Activated naive CD4-positive, alpha-beta T cell (primary cell): ENCODE data around the gene CHAC1.

Experiments
- DNase-seq, 4 experiments: peaks; one replicate each; lab custom pipeline; 2025; lab: John Stamatoyannopoulos, UW

CHAC1 gene

GRCh38 chr15:40925495-40925862, 27.8 kb upstream of the CHAC1 start:
- DNase-seq, result no peak

GRCh38 chr15:40925863-40926658, 27.2 kb upstream of the CHAC1 start:
- DNase-seq, result peak in 1 of 4 experiments; percentile 18

GRCh38 chr15:40926659-40927494, 26.4 kb upstream of the CHAC1 start:
- no peak for DNase-seq

GRCh38 chr15:40927495-40927872, 25.8 kb upstream of the CHAC1 start:
- no peak for DNase-seq

- no peak for DNase-seq
Observed at GRCh38 chr15:40927873-40928806, 25.1 kb upstream of the CHAC1 start.

GRCh38 chr15:40928821-40929659, 24.2 kb upstream of the CHAC1 start, which contains the start of gene DLL4:
Gene DLL4 (plus strand): TSS chr15:40929340. CDS start chr15:40929669, 329 bp downstream.
- peak in 1 of 4 experiments; percentile 22 for DNase-seq

- DNase-seq, result no peak
Observed at GRCh38 chr15:40929660-40930429, 23.4 kb upstream of the CHAC1 start.

- DNase-seq, result peak in 2 of 4 experiments; percentile 16 to 19
Observed at GRCh38 chr15:40930430-40931299, 22.6 kb upstream of the CHAC1 start.

GRCh38 chr15:40931300-40932142, 21.8 kb upstream of the CHAC1 start:
- DNase-seq, result no peak

GRCh38 chr15:40932156-40932555, 21.1 kb upstream of the CHAC1 start:
- no peak for DNase-seq

- DNase-seq, result no peak
Observed at GRCh38 chr15:40932649-40933516, 20.4 kb upstream of the CHAC1 start.

GRCh38 chr15:40933517-40933902, 19.8 kb upstream of the CHAC1 start:
- DNase-seq, result no peak

- DNase-seq, result no peak
Observed at GRCh38 chr15:40934457-40934856, 18.8 kb upstream of the CHAC1 start.

GRCh38 chr15:40936234-40936708, 17.0 kb upstream of the CHAC1 start:
- DNase-seq, result no peak

- DNase-seq, result no peak
Observed at GRCh38 chr15:40936709-40937666, 16.3 kb upstream of the CHAC1 start.
